ENCODE results near the gene METTL18.

The METTL18 gene

GRCh38 chr1:169802888-169803287, 8.2 kb upstream of the METTL18 start:
- DNase-seq (ENCODE audit: low spot score), result no peak
- no peak for TF ChIP-seq CTCF (IDR thresholded peaks at IDR 0.05; ENCODE audit: extremely low read depth, missing control alignments)

GRCh38 chr1:169797281-169797680, 2.6 kb upstream of the METTL18 start:
- TF ChIP-seq CTCF (IDR thresholded peaks at IDR 0.05; ENCODE audit: extremely low read depth, missing control alignments), result no peak
- DNase-seq (ENCODE audit: low spot score), result no peak

GRCh38 chr1:169796274-169796810, 1.6 kb upstream of the METTL18 start:
- TF ChIP-seq CTCF (IDR thresholded peaks at IDR 0.05; ENCODE audit: extremely low read depth, missing control alignments), result no peak
- no peak for DNase-seq (ENCODE audit: low spot score)

DNA sequence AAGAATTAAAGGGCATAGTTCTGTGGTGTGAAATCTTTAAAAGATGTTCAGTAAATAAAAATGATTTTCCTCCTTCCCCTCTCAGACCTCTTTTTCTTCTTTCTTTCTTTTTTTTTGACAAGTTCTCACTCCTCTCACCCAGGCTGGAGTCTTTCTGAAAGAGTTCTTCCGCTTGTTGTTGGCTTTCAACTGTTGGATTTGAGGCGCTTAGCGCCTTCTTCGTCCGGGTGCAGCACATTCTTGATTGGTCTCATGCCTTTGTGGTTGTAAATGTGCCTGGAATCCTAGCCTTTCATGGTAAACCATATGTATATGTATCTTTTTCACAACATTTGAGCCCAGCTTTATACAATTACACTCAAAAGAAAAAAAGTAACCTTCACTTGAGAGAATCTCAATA, 980 bp upstream of the METTL18 start:
- TF ChIP-seq CTCF (IDR thresholded peaks at IDR 0.05; ENCODE audit: extremely low read depth, missing control alignments), result no peak
- DNase-seq (ENCODE audit: low spot score), result no peak

DNA sequence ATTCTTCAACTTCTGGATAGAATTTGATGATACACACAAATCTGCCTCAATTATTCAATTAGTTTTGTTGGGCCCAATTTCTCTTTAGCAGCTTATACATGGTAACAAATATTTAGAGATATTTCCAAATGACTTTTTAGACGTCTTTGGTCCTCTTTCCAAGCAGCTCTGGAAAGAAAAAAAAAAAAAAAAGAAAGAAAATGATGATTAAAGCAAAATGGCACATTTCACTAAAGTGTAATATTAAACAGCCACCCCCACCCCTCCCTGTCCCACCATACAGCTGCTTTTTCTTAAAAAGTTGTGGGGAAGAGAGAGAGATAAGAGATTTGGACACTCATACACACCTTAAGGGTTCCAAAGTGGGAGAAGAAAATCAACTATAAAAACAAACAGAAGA, 977 bp downstream of the METTL18 start:
- DNase-seq (ENCODE audit: low spot score), result no peak
- no peak for TF ChIP-seq CTCF (IDR thresholded peaks at IDR 0.05; ENCODE audit: extremely low read depth, missing control alignments)

- DNase-seq (ENCODE audit: low spot score), result no peak
Measured at GRCh38 chr1:169788402-169788801, 6.3 kb downstream of the METTL18 start.

GRCh38 chr1:169786974-169787373, 7.7 kb downstream of the METTL18 start:
- DNase-seq (ENCODE audit: low spot score), result no peak
- no peak for TF ChIP-seq CTCF (IDR thresholded peaks at IDR 0.05; ENCODE audit: extremely low read depth, missing control alignments)

More at GRCh38 chr1:169788402-169788801, 6.3 kb downstream of the METTL18 start:
- no peak for TF ChIP-seq CTCF (IDR thresholded peaks at IDR 0.05; ENCODE audit: extremely low read depth, missing control alignments)

All from GM20000 (cell line).